ENCODE results near the gene SPDYC. TPM values are rescaled to one million over a fixed set of nuclear protein-coding genes. Genes with fewer than 3 reads are reported as not detected.

SPDYC gene
- total RNA-seq, 2 donors from 2014 or later: not detected

DNA sequence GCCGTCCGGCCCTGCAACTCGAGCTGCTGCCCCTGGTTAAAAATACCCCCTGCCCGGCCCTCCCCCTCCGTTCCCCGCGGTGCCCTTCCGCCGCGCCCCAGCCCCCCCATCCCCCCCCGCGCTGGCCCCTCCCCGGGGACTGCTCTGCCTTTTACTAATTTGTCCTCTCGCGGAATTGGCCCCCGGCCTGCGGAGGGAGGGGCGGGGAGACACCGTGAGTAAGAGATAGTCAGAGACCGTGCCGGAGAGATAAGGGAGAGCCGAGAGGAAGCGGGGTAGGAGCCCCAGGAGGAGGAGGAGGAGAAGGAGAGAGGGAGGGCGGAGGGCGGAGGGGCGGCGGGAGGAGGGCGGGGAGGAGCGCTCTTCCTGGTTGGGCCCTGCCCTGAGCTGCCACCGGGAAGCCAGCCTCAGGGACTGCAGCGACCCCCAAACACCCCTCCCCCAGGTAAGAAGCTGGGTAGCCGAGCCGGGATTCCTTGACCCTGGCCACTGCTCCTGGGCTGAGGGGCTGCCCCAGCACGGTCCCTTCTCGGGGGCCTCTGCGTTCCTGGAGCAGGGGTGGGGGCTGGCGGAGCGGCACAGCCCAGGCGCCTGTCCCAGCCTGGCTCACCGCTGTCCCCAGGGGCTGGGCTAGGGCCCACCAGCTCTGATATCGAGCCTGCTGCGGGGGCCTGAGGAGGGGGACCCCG lies 11.7 kb downstream of the SPDYC start, which contains the start of gene CAPN1:
Gene CAPN1, plus strand, starts transcription at position 360 of the 689 bp plus-strand sequence. CDS start 774 bp downstream, outside the sequence.
- Histone ChIP-seq H3K36me3 (peaks cover 0 to 9% of the 10 kb centered on the region in 2 donors), H3K27ac (peak within 1 kb of the TSS; percentile 89 to 91), H3K4me1 (replicated peaks) (peaks cover 11% of the 10 kb centered on the region), H3K9me3 (no peaks in the 10 kb centered on the region), H3K4me3 (peak within 1 kb of the TSS; percentile 79 to 87), H3K27me3 (replicated peaks; ENCODE audit: insufficient read depth) (no peaks in the 10 kb centered on the region)
- TF ChIP-seq POLR2A (IDR thresholded peaks at IDR 0.05): no peak
- TF ChIP-seq POLR2AphosphoS5 (IDR thresholded peaks at IDR 0.05): peak; percentile 58
- intact Hi-C loops (cut with DNase I): no loop called here
- 1% methylated on average over 35 of the region's 43 CpGs for WGBS
- peak; percentile 72 for DNase-seq (ENCODE audit: low spot score)

DNA sequence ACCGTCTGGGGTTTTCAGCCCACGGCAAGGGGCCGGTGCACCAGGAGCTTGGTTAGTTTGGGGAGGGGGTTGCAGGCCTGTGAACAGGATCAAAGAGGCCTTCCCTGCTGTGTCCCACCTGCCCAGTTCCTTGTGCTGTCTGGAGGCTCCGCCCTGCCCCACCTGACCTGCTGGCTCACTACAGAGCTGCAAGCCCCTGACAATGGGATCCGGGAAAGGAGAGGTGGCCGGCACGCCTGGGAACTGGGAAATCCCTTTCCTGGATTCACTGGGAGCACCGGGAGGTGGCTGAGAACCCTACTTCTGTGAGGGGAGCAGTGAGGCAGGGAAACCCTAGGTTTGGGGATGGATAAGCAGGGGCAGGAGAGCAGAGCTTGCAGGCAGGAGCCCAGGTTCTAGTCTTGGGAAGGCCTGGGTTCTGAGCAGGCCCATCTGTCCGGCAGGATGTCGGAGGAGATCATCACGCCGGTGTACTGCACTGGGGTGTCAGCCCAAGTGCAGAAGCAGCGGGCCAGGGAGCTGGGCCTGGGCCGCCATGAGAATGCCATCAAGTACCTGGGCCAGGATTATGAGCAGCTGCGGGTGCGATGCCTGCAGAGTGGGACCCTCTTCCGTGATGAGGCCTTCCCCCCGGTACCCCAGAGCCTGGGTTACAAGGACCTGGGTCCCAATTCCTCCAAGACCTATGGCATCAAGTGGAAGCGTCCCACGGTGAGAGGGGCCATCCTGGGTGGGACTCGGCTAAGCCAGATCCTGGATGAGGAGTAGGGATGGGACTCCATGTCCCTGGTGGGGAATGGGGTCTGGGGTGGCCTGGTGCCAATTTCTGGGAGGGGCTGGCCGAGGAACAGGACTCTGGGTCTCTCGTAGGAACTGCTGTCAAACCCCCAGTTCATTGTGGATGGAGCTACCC lies 12.5 kb downstream of the SPDYC start:
- Histone ChIP-seq H3K4me3 (peak overlapping the region; percentile 79 to 87), H3K27ac (peak overlapping the region; percentile 89 to 91), H3K36me3 (peaks cover 6 to 16% of the 10 kb centered on the region in 2 donors), H3K9me3 (no peaks in the 10 kb centered on the region), H3K4me1 (replicated peaks) (peaks cover 11% of the 10 kb centered on the region), H3K27me3 (replicated peaks; ENCODE audit: insufficient read depth) (no peaks in the 10 kb centered on the region)
- intact Hi-C loops (cut with DNase I): no loop called here
- WGBS: 22% methylated on average over 19 of the region's 23 CpGs
- peak; percentile 46 for DNase-seq (ENCODE audit: low spot score)
- no peak for TF ChIP-seq POLR2A (IDR thresholded peaks at IDR 0.05)
- peak; percentile 11 for TF ChIP-seq POLR2AphosphoS5 (IDR thresholded peaks at IDR 0.05)

GRCh38 chr11:65183201-65183891 lies 13.3 kb downstream of the SPDYC start:
- peak overlapping the region; percentile 79 to 87 for H3K4me3 ChIP-seq
- peak overlapping the region; percentile 89 to 91 for H3K27ac ChIP-seq
- intact Hi-C loops (cut with DNase I): no loop called here

GRCh38 chr11:65184146-65184545 lies 14.1 kb downstream of the SPDYC start:
- H3K36me3 ChIP-seq: peaks cover 10 to 20% of the 10 kb centered on the region in 2 donors
- no peak for DNase-seq (ENCODE audit: low spot score)
- H3K4me3 ChIP-seq: no peak overlapping the region
- H3K4me1 ChIP-seq (replicated peaks): peaks cover 11% of the 10 kb centered on the region
- no peak for TF ChIP-seq POLR2A (IDR thresholded peaks at IDR 0.05)
- peak overlapping the region; percentile 89 to 91 for H3K27ac ChIP-seq
- intact Hi-C loops (cut with DNase I): no loop called here
- WGBS: 64% methylated on average over 22 of the region's 22 CpGs
- no peaks in the 10 kb centered on the region for H3K27me3 ChIP-seq (replicated peaks; ENCODE audit: insufficient read depth)
- no peaks in the 10 kb centered on the region for H3K9me3 ChIP-seq

More at GRCh38 chr11:65183201-65183891, 13.3 kb downstream of the SPDYC start:
- H3K4me1 ChIP-seq (replicated peaks): peaks cover 11% of the 10 kb centered on the region
- peak; percentile 73 for DNase-seq (ENCODE audit: low spot score)
- H3K36me3 ChIP-seq: peaks cover 9 to 19% of the 10 kb centered on the region in 2 donors
- WGBS: 30% methylated on average over 19 of the region's 19 CpGs
- no peaks in the 10 kb centered on the region for H3K9me3 ChIP-seq
- H3K27me3 ChIP-seq (replicated peaks; ENCODE audit: insufficient read depth): no peaks in the 10 kb centered on the region
- peak; percentile 46 for TF ChIP-seq POLR2AphosphoS5 (IDR thresholded peaks at IDR 0.05)
- no peak for TF ChIP-seq CTCF (IDR thresholded peaks at IDR 0.05)
- TF ChIP-seq POLR2A (IDR thresholded peaks at IDR 0.05): peak; percentile 24

DNA sequence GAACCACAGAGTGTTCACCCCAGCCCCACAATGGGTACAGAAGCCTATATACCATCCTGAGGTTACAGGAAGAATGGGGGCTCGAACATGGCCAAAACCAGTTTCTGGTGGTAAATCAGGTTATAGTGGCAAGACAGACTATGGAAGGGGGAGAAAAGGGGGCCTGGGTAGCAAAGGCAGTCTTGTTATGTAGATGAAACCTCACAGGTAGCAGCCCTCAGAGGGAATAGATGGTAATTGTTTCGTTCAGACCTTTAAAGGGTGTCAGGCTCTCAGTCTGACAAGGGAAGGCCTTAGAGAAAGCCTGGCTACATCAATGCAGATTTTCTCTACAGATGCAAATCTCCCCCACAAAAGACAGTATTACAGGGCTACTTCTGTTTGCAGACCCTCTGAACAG lies 15.1 kb downstream of the SPDYC start:
- H3K4me3 ChIP-seq: no peak overlapping the region
- H3K27me3 ChIP-seq (replicated peaks; ENCODE audit: insufficient read depth): no peaks in the 10 kb centered on the region
- intact Hi-C loops (cut with DNase I): no loop called here
- no peak overlapping the region for H3K27ac ChIP-seq
- H3K9me3 ChIP-seq: no peaks in the 10 kb centered on the region
- WGBS: 81% methylated on average over 2 of the region's 2 CpGs
- no peak for DNase-seq (ENCODE audit: low spot score)
- H3K4me1 ChIP-seq (replicated peaks): peaks cover 11% of the 10 kb centered on the region
- peaks cover 12 to 20% of the 10 kb centered on the region in 2 donors for H3K36me3 ChIP-seq
- TF ChIP-seq POLR2A (IDR thresholded peaks at IDR 0.05) (no peak), CTCF (IDR thresholded peaks at IDR 0.05) (no peak), POLR2AphosphoS5 (IDR thresholded peaks at IDR 0.05) (no peak)
